GM19351 (cell line): ENCODE measurements around the gene SPOCK2.
"Not testable (repeated sequence)": the region's sequence is repeated elsewhere in the genome, so short reads cannot be mapped to it uniquely, and the experiment has no call there.

Experiments used
- ATAC-seq: cut with Tn5 transposase; IDR thresholded peaks from one replicate; pipeline ENCODE4 v1.9.1; 2021; ENCODE audit warnings: mild to moderate bottlenecking, moderate library complexity; ENCODE audit not compliant: unreplicated experiment

Gene SPOCK2

DNA sequence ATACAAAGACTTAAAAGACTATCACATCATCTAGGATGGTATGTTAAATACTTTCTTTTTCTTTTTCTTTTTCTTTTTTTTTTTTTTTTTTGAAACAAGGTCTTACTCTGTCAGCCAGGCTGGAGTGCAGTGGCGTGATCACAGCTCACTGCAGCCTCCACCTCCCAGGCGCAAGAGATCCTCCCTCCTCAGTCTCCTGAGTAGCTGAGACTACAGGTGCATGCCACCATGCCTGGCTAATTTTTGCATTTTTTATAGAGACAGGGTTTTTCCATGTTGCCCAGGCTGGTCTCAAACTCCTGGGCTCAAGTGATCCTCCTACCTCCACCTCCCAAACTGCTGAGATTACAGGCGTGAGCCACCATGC, 19.6 kb upstream of the SPOCK2 start:
- not testable (repeated sequence) for ATAC-seq

- ATAC-seq, result no peak
These were observed 19.1 kb upstream of the SPOCK2 start for GRCh38 chr10:72107325-72108003.

GRCh38 chr10:72106896-72107295, 18.5 kb upstream of the SPOCK2 start:
- no peak for ATAC-seq

DNA sequence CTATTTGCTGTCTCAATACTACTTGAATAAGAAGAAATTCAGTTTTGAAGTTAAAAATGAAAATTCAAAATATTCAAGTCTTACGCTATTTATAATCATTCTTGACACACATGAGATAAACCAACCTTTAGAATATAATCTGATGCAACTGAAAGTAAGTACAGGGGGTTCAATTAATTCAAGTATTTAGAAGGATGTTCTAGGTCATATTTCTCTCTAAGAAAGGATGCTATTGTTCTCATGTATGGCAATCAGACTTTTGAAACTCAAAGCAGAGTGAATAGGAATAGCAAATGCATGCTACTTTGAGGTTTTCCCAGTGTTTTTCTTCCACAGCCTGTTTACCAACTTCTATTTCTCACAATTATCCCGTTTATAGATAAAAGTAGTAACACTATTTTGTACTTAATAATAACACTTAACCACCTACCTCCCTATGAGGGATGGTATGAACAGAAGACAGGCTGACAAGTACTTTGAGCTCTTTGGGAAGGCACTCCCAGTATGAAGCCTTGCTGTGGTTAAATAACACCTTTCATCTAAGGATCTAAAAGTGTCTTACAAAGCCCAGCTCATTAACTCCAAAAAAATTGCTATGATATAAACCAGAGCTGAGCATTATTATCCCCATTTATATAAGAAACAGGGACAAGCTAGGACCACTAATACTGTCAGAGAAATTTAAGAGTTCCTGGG, 18.0 kb upstream of the SPOCK2 start:
- ATAC-seq, result no peak

DNA sequence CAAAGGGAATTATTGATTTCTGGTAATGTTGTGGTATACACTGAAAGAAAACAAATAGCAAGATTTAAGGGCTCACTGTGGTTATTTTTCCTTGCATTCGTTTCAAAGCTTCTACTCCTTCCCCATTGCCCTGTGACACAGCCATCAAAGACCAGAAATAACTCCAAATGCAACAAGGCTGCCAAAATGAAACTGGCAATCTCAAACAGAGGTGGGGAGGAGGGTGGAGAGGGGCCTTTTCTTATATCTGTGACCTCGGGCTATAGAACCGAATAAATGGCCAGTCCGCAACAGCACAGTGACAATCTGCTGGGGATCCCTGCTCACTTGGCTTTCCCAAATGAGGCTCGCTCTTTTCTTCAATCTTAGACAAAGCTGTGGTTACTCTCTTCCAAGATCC, 17.4 kb upstream of the SPOCK2 start:
- no peak for ATAC-seq

GRCh38 chr10:72105098-72105475, 16.7 kb upstream of the SPOCK2 start:
- no peak for ATAC-seq

DNA sequence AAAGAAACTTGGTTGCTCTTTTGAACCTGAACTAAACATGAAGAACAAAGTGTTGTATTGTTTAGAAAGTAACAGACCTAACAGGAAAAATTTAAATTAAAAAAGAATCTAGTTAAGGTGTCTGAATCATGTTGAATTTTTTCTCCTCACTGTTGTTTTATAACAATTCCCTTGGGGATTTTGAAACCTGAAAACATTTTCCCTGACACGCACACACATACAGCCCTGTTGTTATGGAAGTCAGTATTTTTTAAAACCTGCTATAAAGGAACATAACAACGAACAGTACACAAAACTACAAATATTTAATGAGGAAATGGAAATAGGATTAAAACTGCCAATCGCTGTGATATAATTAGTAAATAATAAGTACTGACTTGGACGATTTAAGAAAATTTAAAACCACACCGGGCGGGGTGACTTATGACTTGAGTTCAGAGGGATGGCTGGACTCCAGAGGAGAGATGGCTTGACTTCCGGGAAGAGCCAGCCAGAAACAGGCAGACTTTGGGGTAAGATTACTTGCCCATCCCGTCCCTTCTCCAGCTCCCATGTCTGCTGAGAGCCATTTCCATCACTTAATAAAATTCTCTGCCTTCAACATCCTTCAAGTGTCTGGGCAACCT, 16.2 kb upstream of the SPOCK2 start:
- ATAC-seq, result no peak

- ATAC-seq, result no peak
These were observed 11.2 kb upstream of the SPOCK2 start for GRCh38 chr10:72099600-72099921.

- ATAC-seq, result no peak
These were observed 10.7 kb upstream of the SPOCK2 start for GRCh38 chr10:72098836-72099599.

DNA sequence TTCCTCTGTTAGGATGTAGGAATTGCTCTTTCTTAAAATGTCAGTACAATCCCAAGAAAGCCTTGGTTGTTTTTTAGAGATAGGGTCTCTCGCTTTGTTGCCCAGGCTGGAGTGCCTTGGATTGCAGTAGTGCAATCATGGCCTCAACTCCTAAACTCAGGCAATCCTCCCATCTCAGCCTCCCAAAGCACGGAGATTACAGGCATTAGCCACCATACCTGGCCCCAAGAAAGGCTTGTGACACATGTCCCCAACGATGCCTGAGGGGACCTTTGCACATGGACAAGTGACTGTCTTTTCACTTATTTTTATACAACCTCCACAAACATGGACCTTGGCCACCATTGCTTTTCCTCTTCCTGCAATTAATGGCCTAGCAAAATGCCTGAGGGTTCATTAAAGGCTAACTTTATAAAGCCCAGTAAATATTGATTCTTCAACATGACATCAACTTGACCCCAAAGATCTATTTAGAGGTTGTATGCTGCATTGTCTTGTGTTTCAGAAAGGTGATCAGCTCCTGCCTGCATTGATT, 10.0 kb upstream of the SPOCK2 start:
- ATAC-seq, result no peak

- ATAC-seq, result no peak
These were observed 9.3 kb upstream of the SPOCK2 start for GRCh38 chr10:72097448-72098300.

GRCh38 chr10:72096115-72097000, 8.0 kb upstream of the SPOCK2 start:
- ATAC-seq, result no peak

DNA sequence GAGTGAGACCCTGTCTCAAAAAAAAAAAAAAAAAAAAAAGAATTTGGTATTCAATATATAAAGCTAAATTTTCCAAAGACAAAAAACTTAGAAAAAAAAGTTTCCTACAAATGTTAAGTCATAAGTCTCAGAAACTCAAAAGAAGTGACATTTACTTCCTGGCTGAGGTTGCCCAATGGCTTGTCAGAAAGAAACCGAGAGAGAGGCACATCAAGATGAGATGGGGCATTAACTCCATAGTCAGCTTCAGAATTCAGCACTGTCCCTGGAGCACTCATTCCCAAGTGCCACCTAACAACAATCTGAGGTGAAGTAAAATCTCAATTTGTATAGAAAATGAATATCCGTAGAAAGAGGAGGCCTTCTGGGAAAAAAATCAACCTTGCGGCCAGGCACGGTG, 6.8 kb upstream of the SPOCK2 start:
- no peak for ATAC-seq

- ATAC-seq, result no peak
These were observed 6.2 kb upstream of the SPOCK2 start for GRCh38 chr10:72094574-72094973.

DNA sequence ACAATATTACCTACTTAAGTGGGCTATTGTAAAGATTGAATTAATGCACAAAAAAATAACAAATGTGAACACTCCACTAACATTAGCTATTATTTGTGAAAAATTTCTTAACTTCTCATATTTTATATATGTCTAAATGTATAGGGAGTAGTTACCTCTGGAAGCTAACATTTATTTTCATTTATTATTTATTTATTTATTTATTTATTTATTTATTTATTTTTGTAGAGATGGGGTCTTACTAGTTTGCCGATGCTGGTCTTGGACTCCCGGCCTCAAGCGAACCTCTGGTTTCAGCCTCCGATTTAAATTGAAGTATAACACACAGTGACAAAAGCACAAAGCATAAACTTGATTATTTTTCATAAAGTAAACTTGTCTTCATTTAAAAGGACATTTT, 5.1 kb upstream of the SPOCK2 start:
- ATAC-seq, result no peak

DNA sequence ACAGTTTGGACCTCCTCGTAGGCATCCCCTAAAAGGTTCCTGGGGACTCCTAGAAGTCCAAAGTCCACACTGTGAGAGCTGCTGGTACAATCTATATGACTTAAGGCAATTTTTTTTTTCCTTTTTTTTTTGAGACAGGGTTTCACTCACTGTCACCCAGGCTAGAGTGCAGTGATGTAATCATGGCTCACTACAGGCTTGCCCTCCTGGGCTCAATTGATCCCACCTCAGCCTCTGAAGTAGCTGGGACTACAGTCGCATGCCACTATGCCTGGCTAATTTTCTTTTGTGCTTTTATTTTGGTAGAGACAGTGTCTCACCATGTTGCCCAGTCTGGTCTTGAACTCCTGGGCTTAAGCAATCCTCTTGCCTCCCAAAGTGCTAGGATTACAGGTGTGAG, 4.6 kb upstream of the SPOCK2 start:
- ATAC-seq, result no peak

- no peak for ATAC-seq
These were observed 4.0 kb upstream of the SPOCK2 start for GRCh38 chr10:72092171-72092924.

GRCh38 chr10:72090326-72090725, 2.0 kb upstream of the SPOCK2 start:
- ATAC-seq, result no peak

- ATAC-seq, result no peak
These were observed 1.3 kb upstream of the SPOCK2 start for GRCh38 chr10:72089618-72090017.
